Measurements from ENCODE around the gene SYT9.

DNA sequence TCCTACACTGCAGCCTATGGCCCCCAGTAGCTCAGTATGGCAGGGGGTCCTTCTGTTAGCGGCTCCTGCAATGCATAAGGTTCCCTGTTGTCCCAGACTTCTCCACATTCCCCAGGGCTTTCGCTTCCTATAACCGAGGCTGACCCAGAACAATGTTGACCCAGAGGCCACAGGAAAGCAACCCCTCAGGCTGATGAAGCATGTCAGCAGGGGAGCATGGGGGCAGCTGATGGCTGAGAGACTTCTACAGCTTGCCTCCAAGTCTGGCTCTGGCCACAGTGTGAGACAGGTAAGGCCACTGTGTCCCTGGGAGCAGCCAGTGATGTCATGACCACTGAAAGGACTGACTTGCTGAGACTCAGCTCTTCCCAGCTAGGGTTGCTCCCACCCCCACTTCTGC lies 249.5 kb downstream of the SYT9 start:
- TF ChIP-seq, protein P1, sequence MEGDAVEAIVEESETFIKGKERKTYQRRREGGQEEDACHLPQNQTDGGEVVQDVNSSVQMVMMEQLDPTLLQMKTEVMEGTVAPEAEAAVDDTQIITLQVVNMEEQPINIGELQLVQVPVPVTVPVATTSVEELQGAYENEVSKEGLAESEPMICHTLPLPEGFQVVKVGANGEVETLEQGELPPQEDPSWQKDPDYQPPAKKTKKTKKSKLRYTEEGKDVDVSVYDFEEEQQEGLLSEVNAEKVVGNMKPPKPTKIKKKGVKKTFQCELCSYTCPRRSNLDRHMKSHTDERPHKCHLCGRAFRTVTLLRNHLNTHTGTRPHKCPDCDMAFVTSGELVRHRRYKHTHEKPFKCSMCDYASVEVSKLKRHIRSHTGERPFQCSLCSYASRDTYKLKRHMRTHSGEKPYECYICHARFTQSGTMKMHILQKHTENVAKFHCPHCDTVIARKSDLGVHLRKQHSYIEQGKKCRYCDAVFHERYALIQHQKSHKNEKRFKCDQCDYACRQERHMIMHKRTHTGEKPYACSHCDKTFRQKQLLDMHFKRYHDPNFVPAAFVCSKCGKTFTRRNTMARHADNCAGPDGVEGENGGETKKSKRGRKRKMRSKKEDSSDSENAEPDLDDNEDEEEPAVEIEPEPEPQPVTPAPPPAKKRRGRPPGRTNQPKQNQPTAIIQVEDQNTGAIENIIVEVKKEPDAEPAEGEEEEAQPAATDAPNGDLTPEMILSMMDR (IDR thresholded peaks at IDR 0.05; ENCODE audit: low read depth, low read length, poor library complexity, severe bottlenecking): no peak
- no peak for TF ChIP-seq EZH2phosphoT487 (IDR thresholded peaks at IDR 0.05; ENCODE audit: borderline replicate concordance, low read length)
